ENCODE results near the gene REEP3. TPM values are rescaled to one million over a fixed set of nuclear protein-coding genes. Genes with fewer than 3 reads are reported as not detected.

The REEP3 gene
- total RNA-seq, 6 experiments from 2014 or later: 66.0 to 83.2 (median 75.6) TPM

GRCh38 chr10:63522277-63522687 lies 1.1 kb downstream of the REEP3 start:
- peaks cover 18% of the 10 kb centered on the region for H3K36me3 Mint-ChIP-seq (ENCODE audit: low read depth)
- peaks cover 55% of the 10 kb centered on the region for H3K4me1 Mint-ChIP-seq (ENCODE audit: low read depth)
- no peak for DNase-seq
- H3K9me3 Mint-ChIP-seq: peaks cover 4% of the 10 kb centered on the region; the same call in 1 of the 2 replicates
- peak overlapping the region; percentile 93 for H3K27ac Mint-ChIP-seq
- TF ChIP-seq, protein P1, sequence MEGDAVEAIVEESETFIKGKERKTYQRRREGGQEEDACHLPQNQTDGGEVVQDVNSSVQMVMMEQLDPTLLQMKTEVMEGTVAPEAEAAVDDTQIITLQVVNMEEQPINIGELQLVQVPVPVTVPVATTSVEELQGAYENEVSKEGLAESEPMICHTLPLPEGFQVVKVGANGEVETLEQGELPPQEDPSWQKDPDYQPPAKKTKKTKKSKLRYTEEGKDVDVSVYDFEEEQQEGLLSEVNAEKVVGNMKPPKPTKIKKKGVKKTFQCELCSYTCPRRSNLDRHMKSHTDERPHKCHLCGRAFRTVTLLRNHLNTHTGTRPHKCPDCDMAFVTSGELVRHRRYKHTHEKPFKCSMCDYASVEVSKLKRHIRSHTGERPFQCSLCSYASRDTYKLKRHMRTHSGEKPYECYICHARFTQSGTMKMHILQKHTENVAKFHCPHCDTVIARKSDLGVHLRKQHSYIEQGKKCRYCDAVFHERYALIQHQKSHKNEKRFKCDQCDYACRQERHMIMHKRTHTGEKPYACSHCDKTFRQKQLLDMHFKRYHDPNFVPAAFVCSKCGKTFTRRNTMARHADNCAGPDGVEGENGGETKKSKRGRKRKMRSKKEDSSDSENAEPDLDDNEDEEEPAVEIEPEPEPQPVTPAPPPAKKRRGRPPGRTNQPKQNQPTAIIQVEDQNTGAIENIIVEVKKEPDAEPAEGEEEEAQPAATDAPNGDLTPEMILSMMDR (IDR thresholded peaks at IDR 0.05): no peak
- H3K27me3 Mint-ChIP-seq (ENCODE audit: insufficient read depth): peaks cover 1% of the 10 kb centered on the region; the same call in 1 of the 2 replicates
- peak overlapping the region; percentile 89 for H3K4me3 Mint-ChIP-seq

DNA sequence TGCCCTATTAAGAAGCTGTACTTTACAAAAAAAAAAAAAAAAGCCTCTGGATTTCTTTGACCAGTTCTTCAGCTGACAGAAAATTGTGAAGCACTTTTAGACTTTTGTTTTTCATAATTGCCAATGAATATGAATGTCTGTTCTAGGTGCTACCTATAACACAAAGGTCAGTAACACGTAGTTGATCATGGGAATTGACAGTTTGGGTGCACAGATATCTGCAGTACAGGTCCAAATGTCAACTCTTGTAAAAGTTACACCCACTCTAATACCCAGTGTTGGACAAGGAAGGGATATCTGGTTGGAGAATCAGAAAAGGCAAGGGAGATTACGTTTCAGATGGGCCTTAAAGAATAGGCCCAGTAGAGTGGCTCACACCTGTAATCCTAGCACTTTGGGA lies 1.8 kb downstream of the REEP3 start:
- Mint-ChIP-seq H3K27ac (peak overlapping the region; percentile 93), H3K4me1 (ENCODE audit: low read depth) (peaks cover 55% of the 10 kb centered on the region), H3K4me3 (peak overlapping the region; percentile 89), H3K27me3 (ENCODE audit: insufficient read depth) (peaks cover 1% of the 10 kb centered on the region; the same call in 1 of the 2 replicates), H3K36me3 (ENCODE audit: low read depth) (peaks cover 22% of the 10 kb centered on the region), H3K9me3 (peaks cover 4% of the 10 kb centered on the region; the same call in 1 of the 2 replicates)
- TF ChIP-seq, protein P1 (IDR thresholded peaks at IDR 0.05): no peak
- DNase-seq: no peak

DNA sequence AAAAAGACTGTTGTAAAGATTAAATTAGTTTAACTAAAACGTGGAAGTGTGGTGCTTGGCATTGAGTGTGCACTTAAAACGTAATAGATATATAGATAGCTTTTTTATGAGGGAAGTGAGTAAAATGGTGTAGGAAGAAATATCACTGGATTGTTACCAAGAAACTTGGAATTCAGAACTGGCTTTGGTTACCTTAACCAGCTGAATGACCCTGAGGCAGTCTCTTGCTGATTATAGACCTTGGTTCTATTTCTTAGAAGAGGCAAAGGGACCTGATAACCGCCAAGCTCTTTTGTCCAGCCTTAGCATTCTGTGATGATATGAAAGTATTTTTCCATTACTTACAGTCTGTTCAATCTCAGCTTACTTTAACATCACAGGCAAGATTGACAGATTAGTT lies 3.8 kb downstream of the REEP3 start:
- peaks cover 45% of the 10 kb centered on the region for H3K4me1 Mint-ChIP-seq (ENCODE audit: low read depth)
- peaks cover 1% of the 10 kb centered on the region; the same call in 1 of the 2 replicates for H3K27me3 Mint-ChIP-seq (ENCODE audit: insufficient read depth)

DNA sequence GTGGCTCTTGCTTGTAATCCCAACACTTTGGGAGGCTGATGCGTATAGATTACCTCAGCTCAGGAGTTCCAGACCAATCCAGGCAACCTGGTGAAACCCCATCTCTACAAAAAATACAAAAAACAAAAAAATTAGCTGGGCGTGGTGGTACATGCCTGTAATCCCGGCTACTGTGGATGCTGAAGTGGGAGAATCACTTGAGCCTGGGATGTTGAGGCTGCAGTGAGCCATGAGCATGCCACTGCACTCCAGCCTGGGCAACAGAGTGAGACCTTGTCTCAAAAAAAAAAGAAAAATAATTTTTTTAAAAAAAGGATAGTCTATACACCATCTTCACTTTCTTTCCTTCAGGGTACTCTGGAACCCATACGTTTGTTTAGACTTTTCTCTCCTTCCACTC lies 6.2 kb downstream of the REEP3 start:
- H3K9me3 Mint-ChIP-seq: no peaks in the 10 kb centered on the region
- TF ChIP-seq, protein P1 (IDR thresholded peaks at IDR 0.05): no peak
- H3K4me3 Mint-ChIP-seq: no peak overlapping the region
- peaks cover 35% of the 10 kb centered on the region for H3K4me1 Mint-ChIP-seq (ENCODE audit: low read depth)
- no peaks in the 10 kb centered on the region for H3K27me3 Mint-ChIP-seq (ENCODE audit: insufficient read depth)
- no peak overlapping the region for H3K27ac Mint-ChIP-seq
- DNase-seq: no peak
- peaks cover 21% of the 10 kb centered on the region for H3K36me3 Mint-ChIP-seq (ENCODE audit: low read depth)

More for the DNA sequence above, 3.8 kb downstream of the REEP3 start:
- Mint-ChIP-seq H3K36me3 (ENCODE audit: low read depth) (peaks cover 21% of the 10 kb centered on the region), H3K4me3 (no peak overlapping the region), H3K9me3 (peaks cover 4% of the 10 kb centered on the region; the same call in 1 of the 2 replicates), H3K27ac (no peak overlapping the region)
- TF ChIP-seq, protein P1 (IDR thresholded peaks at IDR 0.05): no peak
- DNase-seq: no peak

GRCh38 chr10:63528084-63528744 lies 7.0 kb downstream of the REEP3 start:
- Mint-ChIP-seq H3K9me3 (no peaks in the 10 kb centered on the region), H3K36me3 (ENCODE audit: low read depth) (peaks cover 21% of the 10 kb centered on the region), H3K27ac (peak overlapping the region; percentile 11), H3K27me3 (ENCODE audit: insufficient read depth) (no peaks in the 10 kb centered on the region), H3K4me3 (no peak overlapping the region), H3K4me1 (ENCODE audit: low read depth) (peaks cover 26% of the 10 kb centered on the region)
- DNase-seq: no peak
- TF ChIP-seq, protein P1 (IDR thresholded peaks at IDR 0.05): no peak

All from HFFc6 (cell line).